GM10248 (cell line): ENCODE data around the gene ERAP2.
A peak's percentile ranks its signal among the peaks of the same experiment; 100 is the strongest.

ENCODE experiments used
- CTCF ChIA-PET: fragments of 300-600 bp; sonication (Branson Sonifier 250); formaldehyde crosslinking; extraction: SDS; loops from one replicate; lab custom pipeline; 2021; ENCODE audit warnings: antibody characterized with exemption; lab: Yijun Ruan, JAX
- POLR2A ChIA-PET: fragments of 350-650 bp; sonication (Branson Sonifier 250); formaldehyde crosslinking; extraction: SDS; loops from one replicate; lab custom pipeline; 2020; ENCODE audit warnings: antibody characterized with exemption; lab: Yijun Ruan, JAX
- DNase-seq: peaks from one replicate; pipeline ENCODE4 v3.0.0; 2012; ENCODE audit errors: extremely low spot score
- TF ChIP-seq, protein P1 (sequence below): IDR thresholded peaks from 2 replicates; pipeline ENCODE4 v1.5.1; 2012; ENCODE audit warnings: mild to moderate bottlenecking, low read depth; ENCODE audit errors: extremely low read depth, missing control alignments, control extremely low read depth

Gene ERAP2

DNA sequence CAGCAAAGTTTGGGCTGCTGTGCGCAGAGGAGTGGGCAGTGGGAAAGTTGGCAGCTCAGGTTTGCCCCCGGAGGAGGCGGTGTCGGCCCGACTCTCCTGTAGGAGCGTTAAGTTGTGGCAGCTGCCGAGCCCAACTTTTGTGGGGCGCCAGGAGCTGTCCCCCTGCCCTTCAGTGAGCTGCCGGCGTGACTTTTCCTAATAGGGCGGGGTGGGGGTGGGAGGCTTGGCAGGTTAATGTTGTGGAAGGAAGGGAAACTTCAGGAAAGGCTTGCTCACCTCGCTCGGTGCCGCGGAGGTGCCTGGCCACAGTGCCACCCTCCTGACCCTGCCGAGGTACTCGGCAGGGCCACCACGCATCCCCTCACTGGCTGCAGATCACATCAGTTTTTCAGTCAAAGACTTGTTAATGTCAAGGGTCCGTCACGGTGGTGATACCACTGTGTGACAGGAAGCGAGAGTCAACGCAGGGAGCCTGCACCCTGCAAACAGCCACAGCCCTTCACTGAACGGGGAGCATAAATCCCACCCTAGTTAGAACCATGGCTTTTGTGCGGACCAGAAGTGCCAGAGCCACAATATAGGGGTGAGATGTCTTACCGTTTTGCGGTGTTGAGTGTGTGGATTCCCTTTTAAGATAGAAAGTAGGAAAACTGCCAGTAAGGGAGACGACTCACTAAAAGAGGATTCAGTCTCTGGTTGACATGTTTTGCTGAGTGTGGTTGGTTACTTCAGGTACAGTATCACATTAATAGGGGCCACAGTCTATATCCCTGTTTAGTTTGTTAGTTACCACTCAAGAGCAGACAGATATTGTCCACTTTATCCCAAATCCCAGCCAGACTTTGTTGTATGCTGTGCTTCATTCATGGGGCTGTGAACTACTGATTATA lies 60.4 kb downstream of the ERAP2 start:
- POLR2A ChIA-PET = interaction anchor here (0.6 to 1.0 kb wide), 2 partner anchors 25 to 43 kb away, joined by 3 to 4 read pairs; no protein-coding TSS in a partner anchor
- TF ChIP-seq, protein P1, sequence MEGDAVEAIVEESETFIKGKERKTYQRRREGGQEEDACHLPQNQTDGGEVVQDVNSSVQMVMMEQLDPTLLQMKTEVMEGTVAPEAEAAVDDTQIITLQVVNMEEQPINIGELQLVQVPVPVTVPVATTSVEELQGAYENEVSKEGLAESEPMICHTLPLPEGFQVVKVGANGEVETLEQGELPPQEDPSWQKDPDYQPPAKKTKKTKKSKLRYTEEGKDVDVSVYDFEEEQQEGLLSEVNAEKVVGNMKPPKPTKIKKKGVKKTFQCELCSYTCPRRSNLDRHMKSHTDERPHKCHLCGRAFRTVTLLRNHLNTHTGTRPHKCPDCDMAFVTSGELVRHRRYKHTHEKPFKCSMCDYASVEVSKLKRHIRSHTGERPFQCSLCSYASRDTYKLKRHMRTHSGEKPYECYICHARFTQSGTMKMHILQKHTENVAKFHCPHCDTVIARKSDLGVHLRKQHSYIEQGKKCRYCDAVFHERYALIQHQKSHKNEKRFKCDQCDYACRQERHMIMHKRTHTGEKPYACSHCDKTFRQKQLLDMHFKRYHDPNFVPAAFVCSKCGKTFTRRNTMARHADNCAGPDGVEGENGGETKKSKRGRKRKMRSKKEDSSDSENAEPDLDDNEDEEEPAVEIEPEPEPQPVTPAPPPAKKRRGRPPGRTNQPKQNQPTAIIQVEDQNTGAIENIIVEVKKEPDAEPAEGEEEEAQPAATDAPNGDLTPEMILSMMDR = no peak
- DNase-seq = peak; percentile 49
- CTCF ChIA-PET = interaction anchor here (0.7 to 2.9 kb wide), 3 partner anchors 40 to 68 kb away, joined by 3 to 13 read pairs (median 4); no protein-coding TSS in a partner anchor

DNA sequence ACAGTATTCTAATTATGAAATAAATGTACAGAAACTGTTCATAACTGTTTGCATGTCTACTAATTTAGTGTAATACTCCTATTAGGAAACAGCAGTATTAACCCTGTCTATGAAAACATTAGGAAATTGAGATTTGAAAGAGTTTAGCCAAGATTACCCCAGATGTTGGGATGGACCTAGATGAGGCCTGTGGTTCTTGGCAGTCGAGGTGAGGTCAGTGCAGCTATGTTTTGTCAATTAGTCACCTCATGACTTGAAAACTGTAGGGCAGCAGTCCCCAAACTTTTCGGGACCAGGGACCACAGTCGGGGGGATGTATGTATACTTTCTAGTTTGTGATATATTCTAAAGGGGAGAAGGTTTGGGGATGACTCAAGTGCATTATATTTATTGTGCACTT lies 64.3 kb downstream of the ERAP2 start:
- TF ChIP-seq, protein P1 = no peak
- no peak for DNase-seq
- POLR2A ChIA-PET = interaction anchor here (0.5 kb wide), 1 partner anchor 47 kb away, joined by 4 read pairs; no protein-coding TSS in a partner anchor
- CTCF ChIA-PET = interaction anchor here (1.0 to 1.4 kb wide), 3 partner anchors 12 to 72 kb away, joined by 3 to 5 read pairs (median 4); no protein-coding TSS in a partner anchor

DNA sequence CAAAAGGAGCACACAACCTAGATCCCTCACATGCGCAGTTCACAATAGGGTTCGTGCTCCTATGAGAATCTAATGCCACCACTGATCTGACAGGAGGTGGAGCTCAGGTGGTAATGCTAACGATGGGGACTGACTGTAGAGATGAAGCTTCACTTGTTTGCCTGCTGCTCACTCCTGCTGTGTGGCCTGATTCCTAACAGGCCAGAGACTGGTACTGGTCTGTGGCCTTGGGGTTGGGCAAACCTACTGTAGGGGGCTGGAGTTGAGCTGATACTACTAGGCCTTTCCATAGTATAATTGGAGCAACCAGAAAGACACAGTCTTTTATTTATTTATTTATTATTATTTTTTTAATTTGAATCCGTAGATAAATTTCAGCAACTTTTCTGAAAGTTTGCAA lies 64.8 kb downstream of the ERAP2 start:
- DNase-seq = no peak
- ChIA-PET CTCF (interaction anchor here (1.0 to 1.6 kb wide), 5 partner anchors 12 to 72 kb away, joined by 3 to 5 read pairs (median 3); partner anchors contain the start of gene ERAP2), POLR2A (interaction anchor here (0.5 kb wide), 1 partner anchor 48 kb away, joined by 4 read pairs; no protein-coding TSS in a partner anchor)
- TF ChIP-seq, protein P1 = no peak

DNA sequence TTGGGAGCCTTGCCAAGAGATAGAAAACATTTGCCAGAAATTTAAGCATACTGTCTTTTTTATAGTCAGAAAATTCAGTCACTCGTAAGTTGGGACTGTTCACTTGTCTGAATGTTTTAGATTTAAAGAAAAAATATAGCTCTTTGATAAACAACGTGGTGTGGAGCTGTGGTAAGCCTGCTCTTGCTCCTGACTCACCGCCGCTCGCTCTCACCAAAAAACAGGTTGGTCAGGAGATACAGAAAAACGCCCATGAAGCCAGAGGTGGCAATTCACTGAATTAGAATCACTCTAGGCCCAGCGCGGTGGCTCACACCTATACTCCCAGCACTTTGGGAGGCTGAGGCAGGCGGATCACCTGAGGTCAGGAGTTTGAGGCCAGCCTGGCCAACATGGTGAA lies 65.8 kb downstream of the ERAP2 start:
- TF ChIP-seq, protein P1 = no peak
- ChIA-PET POLR2A (no interaction called here), CTCF (interaction anchor here (1.3 to 3.3 kb wide), 4 partner anchors 16 to 73 kb away, joined by 3 to 9 read pairs (median 3); partner anchors contain the start of gene ERAP2)
- no peak for DNase-seq

DNA sequence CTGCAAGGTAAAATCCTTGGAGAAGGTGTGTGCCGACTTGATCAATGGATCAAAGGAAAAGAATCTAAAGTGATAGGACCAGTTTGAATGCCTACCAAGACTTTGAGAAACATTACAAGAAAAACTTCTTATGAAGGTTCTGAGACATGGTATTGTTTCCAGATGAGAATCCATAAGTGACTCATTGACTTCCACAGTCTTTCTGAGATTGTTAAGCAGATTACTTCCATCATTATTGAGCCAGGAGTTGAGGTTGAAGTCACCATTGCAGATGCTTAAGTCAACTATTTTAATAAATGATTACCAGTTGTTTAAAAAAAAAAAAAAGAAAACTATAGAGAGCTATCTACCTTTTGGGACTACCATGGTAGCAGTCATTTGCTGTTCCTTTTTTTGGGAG lies 66.6 kb downstream of the ERAP2 start:
- TF ChIP-seq, protein P1 = no peak
- ChIA-PET CTCF (interaction anchor here (1.3 to 3.3 kb wide), 3 partner anchors 36 to 74 kb away, joined by 3 to 9 read pairs (median 3); partner anchors contain the start of gene ERAP2), POLR2A (no interaction called here)
- DNase-seq = no peak

DNA sequence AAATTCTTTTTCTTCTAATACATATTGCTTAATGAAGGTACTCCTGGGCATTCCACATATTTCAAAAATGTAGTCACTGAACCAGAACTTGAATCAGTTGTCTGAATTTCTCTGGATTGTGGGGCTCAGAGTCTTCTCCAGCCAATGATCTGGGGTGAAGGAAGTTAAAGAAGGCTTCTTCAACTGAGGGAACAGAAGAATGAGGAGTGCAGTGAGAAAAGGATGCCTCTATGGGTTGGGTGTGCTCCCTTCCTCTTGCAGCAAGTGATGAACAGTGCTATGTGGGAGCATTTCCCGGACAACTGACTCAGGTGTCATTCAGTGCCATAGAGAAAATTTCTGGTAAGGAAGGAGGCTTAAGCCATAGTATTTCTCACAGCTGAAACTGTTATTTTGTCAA lies 67.5 kb downstream of the ERAP2 start:
- ChIA-PET POLR2A (interaction anchor here (0.7 kb wide), 1 partner anchor 62 kb away, joined by 6 read pairs; no protein-coding TSS in a partner anchor), CTCF (interaction anchor here (1.0 to 3.3 kb wide), 2 partner anchors 14 to 75 kb away, joined by 4 to 9 read pairs; no protein-coding TSS in a partner anchor)
- no peak for DNase-seq
- TF ChIP-seq, protein P1 = no peak
